Naive thymus-derived CD8-positive, alpha-beta T cell (primary cell): ENCODE measurements around the gene TNKS1BP1. TPM values are rescaled to one million over a fixed set of nuclear protein-coding genes. Genes with fewer than 3 reads are reported as not detected.
"Not testable (repeated sequence)": the region's sequence is repeated elsewhere in the genome, so short reads cannot be mapped to it uniquely, and the experiment has no call there.

Experiments used
- ATAC-seq, 2 donors: fragments of 150-1000 bp; cut with Tn5 transposase in 1 of 2; sonication (Bioruptor Pico), chemical (Tn5 transposase) in 1 of 2; 1 replicate in 1 of 2; 2 replicates in 1 of 2; pipeline ENCODE4 v1.10.0; 2021; ENCODE audit warnings: mild to moderate bottlenecking in 2 of 2, moderate library complexity in 2 of 2
- POLR2A ChIA-PET: fragments of 350-600 bp; sonication (Branson Sonifier 250); formaldehyde crosslinking; loops from one replicate; lab custom pipeline; 2021; ENCODE audit warnings: antibody characterized with exemption; lab: Charles Lee
- DNase-seq, 10 donors: peaks; one replicate each; pipeline versions ENCODE4 v3.0.0 to v3.0.0-alpha.2; 2020 to 2022
- H3K27ac Mint-ChIP-seq, 10 donors: one replicate each; pipeline ENCODE4 v1.8.0; 2020 to 2022; ENCODE audit warnings: mild to moderate bottlenecking in 10 of 10, mixed read lengths in 10 of 10, moderate library complexity in 4 of 10, inconsistent platforms in 1 of 10
- H3K27me3 Mint-ChIP-seq, 5 donors: one replicate each; pipeline ENCODE4 v1.8.0; 2021 to 2022; ENCODE audit warnings: mixed read lengths in 5 of 5
- H3K36me3 Mint-ChIP-seq, 3 donors: one replicate each; pipeline ENCODE4 v1.8.0; 2020 to 2022; ENCODE audit warnings: mixed read lengths in 3 of 3, mild to moderate bottlenecking in 2 of 3, inconsistent platforms in 1 of 3
- H3K4me1 Mint-ChIP-seq, 4 donors: one replicate each; pipeline ENCODE4 v1.8.0; 2021 to 2022; ENCODE audit warnings: mixed read lengths in 4 of 4
- H3K4me3 Mint-ChIP-seq, 10 donors: one replicate each; pipeline ENCODE4 v1.8.0; 2020 to 2022; ENCODE audit warnings: mild to moderate bottlenecking in 10 of 10, mixed read lengths in 10 of 10, moderate library complexity in 6 of 10, inconsistent platforms in 1 of 10
- H3K9me3 Mint-ChIP-seq, 9 donors: one replicate each; pipeline ENCODE4 v1.8.0; 2020 to 2022; ENCODE audit warnings: mixed read lengths in 9 of 9, mild to moderate bottlenecking in 3 of 9, inconsistent platforms in 1 of 9, moderate library complexity in 1 of 9
- polyA plus RNA-seq, 3 donors: library from polyadenylated mRNA; unstranded; fragments of 300-500 nt; fragmentation: Illumina TruSeq; gene quantifications; one replicate each; pipeline ENCODE4 v1.2.3, GENCODE V29; 2021
- total RNA-seq, 8 experiments: library from RNA in 2 of 8; stranded (reverse) in 2 of 8; gene quantifications; one replicate each; pipeline ENCODE4 v1.2.3 and lab custom pipeline; 2021 to 2026

Gene TNKS1BP1
- total and polyA plus RNA-seq, 5 experiments from 2014 or later = 0.97 to 20.9 (median 6.7) TPM

DNA sequence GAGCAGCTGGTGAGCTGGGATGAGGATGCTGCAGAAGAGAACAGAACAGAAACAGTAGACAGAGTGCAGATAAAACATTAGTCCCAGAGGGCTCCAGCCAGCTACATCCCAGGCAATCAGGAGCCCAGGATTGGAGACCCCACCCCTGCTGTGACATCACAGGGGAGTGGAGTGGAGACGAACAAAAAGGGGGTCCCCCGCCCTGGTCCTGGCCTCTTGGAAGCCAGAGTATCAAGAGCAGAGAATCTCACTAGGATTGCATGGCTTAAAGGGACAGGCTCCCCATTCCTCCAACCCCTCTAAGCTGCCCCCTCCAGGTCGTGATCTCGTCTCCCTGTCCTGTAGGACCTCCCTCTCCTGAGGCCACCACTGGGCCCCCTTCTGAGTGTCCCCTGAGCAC is 13.4 kb upstream of the TNKS1BP1 start, which contains the start of gene P2RX3:
Gene P2RX3 (plus strand): TSS at position 211 of the 400 bp plus-strand sequence. CDS start 199 bp downstream, outside the sequence.
- Mint-ChIP-seq H3K9me3 (no peaks in the 10 kb centered on the region), H3K4me3 (peak within 1 kb of the TSS in 6 of 10 donors; percentile 14 to 38 (median 33)), H3K27ac (peak within 1 kb of the TSS; percentile 37 to 99 (median 76)), H3K36me3 (peaks cover 0 to 8% (median 0%) of the 10 kb centered on the region in 3 donors), H3K4me1 (peaks cover 13 to 35% (median 30%) of the 10 kb centered on the region in 4 donors), H3K27me3 (no peaks in the 10 kb centered on the region)
- DNase-seq (no peak), ATAC-seq (no peak)
- POLR2A ChIA-PET = interaction anchor here (0.6 to 6.1 kb wide), 3 partner anchors 13 to 304 kb away, joined by 3 to 96 read pairs (median 5); partner anchors contain the start of genes RTN4RL2 and TNKS1BP1

DNA sequence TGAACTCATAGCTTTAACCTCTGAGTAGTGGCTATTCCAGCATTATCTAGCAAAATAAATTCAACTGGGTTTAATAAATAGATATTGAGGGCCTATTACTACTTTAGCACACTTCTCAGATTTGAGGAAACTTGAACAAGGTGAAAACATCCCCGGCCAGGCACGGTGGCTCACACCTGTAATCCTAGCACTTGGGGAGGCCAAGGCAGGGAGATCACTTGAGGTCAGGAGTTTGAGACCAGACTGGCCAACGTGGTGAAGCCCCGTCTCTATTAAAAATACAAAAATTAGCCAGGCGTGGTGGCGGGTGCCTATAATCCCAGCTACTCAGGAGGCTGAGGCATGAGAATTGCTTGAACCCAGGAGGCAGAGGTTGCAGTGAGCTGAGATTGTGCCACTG is 12.1 kb upstream of the TNKS1BP1 start:
- Mint-ChIP-seq H3K27ac (peak overlapping the region; percentile 95 to 100 (median 99)), H3K4me1 (peaks cover 13 to 36% (median 33%) of the 10 kb centered on the region in 4 donors), H3K36me3 (peaks cover 0 to 19% (median 0%) of the 10 kb centered on the region in 3 donors), H3K4me3 (peak overlapping the region in 8 of 10 donors; percentile 87 to 98 (median 92))
- POLR2A ChIA-PET = interaction anchor here (0.6 to 6.1 kb wide), 4 partner anchors 12 to 178 kb away, joined by 3 to 96 read pairs (median 6); partner anchors contain the start of gene TNKS1BP1
- H3K27me3 Mint-ChIP-seq, ATAC-seq, DNase-seq, H3K9me3 Mint-ChIP-seq: not testable (repeated sequence)

DNA sequence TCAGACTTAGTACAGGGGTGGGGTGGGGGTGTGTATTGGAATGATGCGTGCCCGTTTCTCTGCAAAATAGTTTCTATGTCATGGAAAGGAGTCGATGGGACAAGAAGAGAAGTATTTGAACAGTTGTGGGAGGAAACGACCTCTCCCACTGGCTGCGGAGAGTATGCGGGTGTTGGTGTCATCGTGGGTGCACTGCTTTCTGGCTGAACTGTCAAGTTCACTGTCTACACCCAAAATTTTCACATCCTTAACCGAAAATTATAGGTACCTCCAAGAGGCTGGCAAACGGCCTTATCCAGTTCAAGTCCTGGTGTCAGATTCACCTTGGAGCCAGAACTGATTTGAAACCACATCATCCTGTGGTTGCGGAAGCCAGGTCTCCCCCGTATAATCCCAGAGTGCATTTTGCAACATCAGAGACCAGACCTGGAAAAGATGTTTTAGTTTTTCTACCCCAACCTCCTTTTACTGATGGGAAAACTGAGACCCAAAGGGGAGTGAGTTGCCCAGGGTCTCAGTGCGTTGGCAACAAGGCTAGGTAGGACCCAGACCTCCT is 11.4 kb upstream of the TNKS1BP1 start:
- Mint-ChIP-seq H3K36me3 (peaks cover 3 to 26% (median 3%) of the 10 kb centered on the region in 3 donors), H3K4me1 (peaks cover 13 to 39% (median 33%) of the 10 kb centered on the region in 4 donors), H3K27me3 (no peaks in the 10 kb centered on the region), H3K4me3 (peak overlapping the region; percentile 87 to 98 (median 92)), H3K9me3 (no peaks in the 10 kb centered on the region), H3K27ac (peak overlapping the region; percentile 95 to 100 (median 99))
- DNase-seq (peak in 2 of 10 donors; percentile 31), ATAC-seq (peak; percentile 31 to 39)
- POLR2A ChIA-PET = interaction anchor here (0.8 to 6.1 kb wide), 7 partner anchors 12 to 1391 kb away, joined by 3 to 96 read pairs (median 5); partner anchors contain the start of genes TIMM10, TNKS1BP1 and UBE2L6

DNA sequence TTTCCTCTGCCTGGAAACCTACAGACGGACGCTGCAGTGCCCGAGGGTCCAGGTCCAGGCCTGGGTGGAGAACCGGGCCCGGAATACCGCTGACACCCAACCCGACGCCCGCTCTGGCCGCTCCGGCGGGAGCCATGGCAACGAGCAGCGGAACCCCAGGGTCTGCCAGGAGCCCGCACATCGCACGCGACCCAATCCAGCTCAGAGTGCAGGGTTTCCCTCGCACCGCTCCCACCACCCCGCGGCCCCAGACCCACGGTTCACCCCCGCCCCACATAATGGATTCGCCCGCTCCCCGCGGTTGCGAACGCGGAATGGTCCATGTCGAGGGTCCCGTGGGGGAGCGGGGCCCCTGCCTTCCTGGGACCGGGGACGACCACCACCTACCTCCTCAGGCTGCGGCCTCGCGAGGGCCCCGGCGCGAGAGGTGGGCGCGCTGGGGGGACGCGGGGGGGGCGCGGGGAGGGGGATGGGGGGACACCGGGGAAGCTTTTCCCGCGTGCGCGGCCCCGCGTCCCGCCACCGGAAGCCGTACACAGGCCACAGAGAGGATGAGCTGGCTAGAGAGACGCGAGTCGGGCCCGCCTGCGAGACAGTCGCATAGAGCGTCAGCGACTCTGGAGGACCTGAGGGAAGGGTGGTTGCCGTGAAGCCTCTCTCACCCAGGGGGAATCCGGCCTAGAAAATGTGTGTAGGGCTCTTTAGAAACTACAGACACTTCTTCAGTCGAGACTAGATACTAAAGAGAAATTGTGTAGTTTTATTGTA is 10.8 kb upstream of the TNKS1BP1 start, which contains the start of gene SSRP1:
Gene SSRP1 (minus strand): TSS at position 550 of the 768 bp plus-strand sequence. CDS start 771 bp downstream, outside the sequence.
- POLR2A ChIA-PET = interaction anchor here (0.8 to 6.1 kb wide), 11 partner anchors 11 to 1392 kb away, joined by 3 to 96 read pairs (median 4); partner anchors contain the start of genes MED19, SELENOH, SLC43A3 and TIMM10
- ATAC-seq = peak; percentile 97 to 98

DNA sequence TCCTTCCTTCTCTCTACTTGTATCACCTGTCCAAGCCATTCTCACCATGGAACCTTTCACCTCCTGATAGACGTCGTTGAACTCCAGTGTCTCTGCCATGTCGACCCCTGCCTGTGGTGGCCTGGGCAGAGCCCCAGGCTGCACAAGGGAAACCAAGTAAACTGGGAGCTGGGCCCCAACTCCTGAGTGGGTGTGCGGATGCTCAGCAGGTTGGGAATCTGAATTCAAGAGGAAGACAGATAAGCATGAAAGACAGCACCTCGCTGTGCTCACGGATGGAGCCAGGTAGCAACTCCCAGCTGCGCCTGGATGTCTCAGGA is 10.2 kb upstream of the TNKS1BP1 start:
- Mint-ChIP-seq H3K27me3 (no peaks in the 10 kb centered on the region), H3K36me3 (peaks cover 8 to 38% (median 8%) of the 10 kb centered on the region in 3 donors), H3K27ac (peak overlapping the region; percentile 95 to 100 (median 98)), H3K9me3 (no peaks in the 10 kb centered on the region), H3K4me3 (peak overlapping the region; percentile 87 to 98 (median 93)), H3K4me1 (peaks cover 17 to 39% (median 31%) of the 10 kb centered on the region in 4 donors)
- DNase-seq (no peak), ATAC-seq (no peak)
- POLR2A ChIA-PET = interaction anchor here (1.0 to 6.1 kb wide), 11 partner anchors 10 to 1392 kb away, joined by 3 to 96 read pairs (median 5); partner anchors contain the start of genes MED19, SELENOH, SLC43A3 and TIMM10

More for the DNA sequence above, 10.8 kb upstream of the TNKS1BP1 start, which contains the start of gene SSRP1:
- DNase-seq = peak; percentile 74 to 93 (median 84)
- Mint-ChIP-seq H3K27ac (peak within 1 kb of the TSS; percentile 95 to 100 (median 99)), H3K4me1 (peaks cover 13 to 39% (median 31%) of the 10 kb centered on the region in 4 donors), H3K4me3 (peak within 1 kb of the TSS; percentile 87 to 98 (median 93)), H3K36me3 (peaks cover 4 to 33% (median 8%) of the 10 kb centered on the region in 3 donors), H3K9me3 (no peaks in the 10 kb centered on the region), H3K27me3 (no peaks in the 10 kb centered on the region)

DNA sequence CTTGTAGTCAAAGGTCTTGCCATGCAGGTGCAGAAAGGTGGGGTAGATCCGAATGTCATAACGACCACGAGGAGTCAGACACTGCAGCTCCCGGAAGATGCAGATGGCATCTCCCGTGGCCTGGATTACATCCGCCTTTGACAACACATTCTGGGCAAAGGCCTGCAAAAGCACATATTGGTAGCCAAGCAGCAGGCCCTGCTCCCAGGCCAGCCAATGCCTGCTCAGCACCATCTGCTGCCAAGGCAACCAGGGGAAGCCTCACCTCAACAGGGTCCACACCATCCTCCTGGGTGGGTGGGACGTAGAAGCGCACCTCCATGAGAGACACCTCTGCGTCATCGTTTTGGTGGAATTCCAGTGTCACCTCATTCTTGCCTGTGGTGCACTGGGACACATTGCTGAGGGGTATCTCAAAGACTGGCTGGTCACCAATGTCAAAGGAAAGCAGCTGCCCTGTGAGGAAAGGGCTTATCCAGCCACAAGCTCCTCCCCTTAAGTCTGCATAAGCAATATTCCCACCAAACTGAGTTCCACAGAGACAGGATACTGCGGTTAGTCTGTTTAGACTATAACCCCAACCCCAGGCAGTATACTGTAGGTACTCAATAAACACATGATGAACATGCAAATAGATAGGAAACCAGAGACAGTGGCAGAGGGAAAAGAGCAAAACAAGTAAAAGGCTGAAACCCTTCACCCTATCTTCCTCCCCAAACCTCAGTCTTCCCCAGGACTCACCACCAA is 8.1 kb upstream of the TNKS1BP1 start:
- Mint-ChIP-seq H3K27me3 (no peaks in the 10 kb centered on the region), H3K4me3 (no peak overlapping the region), H3K9me3 (no peaks in the 10 kb centered on the region), H3K4me1 (peaks cover 20 to 41% (median 31%) of the 10 kb centered on the region in 4 donors), H3K36me3 (peaks cover 8 to 58% (median 16%) of the 10 kb centered on the region in 3 donors), H3K27ac (peak overlapping the region in 2 of 10 donors; percentile 24 to 61)
- POLR2A ChIA-PET = interaction anchor here (6.1 kb wide), 1 partner anchor 8 kb away, joined by 96 read pairs; the partner anchor contains the start of gene TNKS1BP1
- ATAC-seq (no peak), DNase-seq (no peak)

DNA sequence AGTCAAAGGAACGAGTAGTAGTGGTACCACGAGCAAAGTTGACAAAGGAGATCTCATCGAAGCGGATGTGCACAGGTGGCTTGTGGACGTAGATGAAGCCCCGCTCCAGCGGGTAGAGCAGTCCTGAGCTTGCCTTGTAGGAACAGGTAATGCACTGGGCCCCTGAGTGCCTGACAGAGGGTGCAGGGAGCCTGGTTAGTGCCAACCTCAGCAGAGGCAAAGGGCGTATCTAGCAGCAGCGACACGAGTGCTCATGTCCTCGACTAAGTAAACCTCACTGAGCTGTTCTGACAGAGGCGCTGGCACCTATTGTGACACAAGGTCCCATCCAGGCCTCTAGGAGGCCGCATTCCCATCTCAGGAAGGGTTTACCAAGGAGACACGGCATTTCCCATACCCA is 7.0 kb upstream of the TNKS1BP1 start:
- H3K4me3 Mint-ChIP-seq = no peak overlapping the region

DNA sequence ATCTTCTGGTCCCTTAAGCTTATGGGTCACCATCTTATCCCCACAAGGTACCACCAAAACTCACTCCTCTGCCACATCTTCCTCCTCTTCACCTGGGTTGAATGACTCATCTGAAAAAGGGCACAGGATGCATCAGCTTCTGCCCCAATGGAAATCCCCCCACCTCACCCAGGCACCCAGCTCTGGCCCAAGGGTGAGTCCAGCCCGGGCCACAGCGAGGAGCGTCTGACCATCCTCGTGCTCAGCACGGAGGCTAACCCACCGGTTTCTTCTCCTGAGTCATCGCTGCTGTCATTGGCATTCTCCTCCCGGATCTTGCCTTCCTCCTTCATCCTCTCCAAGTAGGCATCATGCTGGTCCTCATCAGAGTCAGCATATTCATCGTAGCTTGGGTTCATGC is 5.3 kb upstream of the TNKS1BP1 start:
- Mint-ChIP-seq H3K36me3 (peaks cover 8 to 77% (median 25%) of the 10 kb centered on the region in 3 donors), H3K27me3 (no peaks in the 10 kb centered on the region), H3K27ac (peak overlapping the region in 6 of 10 donors; percentile 19 to 82 (median 54)), H3K4me1 (peaks cover 35 to 45% (median 40%) of the 10 kb centered on the region in 4 donors), H3K4me3 (no peak overlapping the region), H3K9me3 (no peaks in the 10 kb centered on the region)
- no peak for DNase-seq
- POLR2A ChIA-PET = no interaction called here
- no peak for ATAC-seq

More for the DNA sequence above, 7.0 kb upstream of the TNKS1BP1 start:
- no peaks in the 10 kb centered on the region for H3K9me3 Mint-ChIP-seq
- no peak for DNase-seq
- peaks cover 8 to 70% (median 25%) of the 10 kb centered on the region in 3 donors for H3K36me3 Mint-ChIP-seq
- no peak for ATAC-seq
- no peaks in the 10 kb centered on the region for H3K27me3 Mint-ChIP-seq
- H3K27ac Mint-ChIP-seq = peak overlapping the region in 1 of 10 donors; percentile 32
- POLR2A ChIA-PET = interaction anchor here (0.9 kb wide), 1 partner anchor 12 kb away, joined by 3 read pairs; no protein-coding TSS in a partner anchor
- peaks cover 25 to 40% (median 37%) of the 10 kb centered on the region in 4 donors for H3K4me1 Mint-ChIP-seq

DNA sequence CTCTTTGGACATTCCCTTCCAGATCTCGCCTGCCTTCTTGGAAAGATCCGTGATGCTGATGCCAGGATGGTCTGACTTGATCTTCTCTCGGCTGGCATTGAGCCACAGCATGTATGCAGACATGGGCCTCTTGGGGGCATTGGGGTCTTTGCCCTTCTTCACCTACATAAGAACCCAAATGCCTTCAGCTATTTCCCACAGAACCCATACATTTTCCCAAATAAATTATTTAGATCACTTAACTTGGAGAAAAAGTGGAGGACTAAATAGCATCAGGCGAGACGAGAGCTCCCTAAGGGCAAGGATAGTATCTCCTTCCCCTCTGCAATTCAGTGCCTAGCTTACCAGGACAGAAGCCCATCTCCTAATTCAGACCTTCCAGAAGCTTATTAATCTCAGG is 3.0 kb upstream of the TNKS1BP1 start:
- POLR2A ChIA-PET = no interaction called here
- H3K4me1 Mint-ChIP-seq = peaks cover 34 to 41% (median 35%) of the 10 kb centered on the region in 4 donors
- ATAC-seq (no peak), DNase-seq (no peak)
- H3K9me3 Mint-ChIP-seq = no peaks in the 10 kb centered on the region
- no peaks in the 10 kb centered on the region for H3K27me3 Mint-ChIP-seq
- peak overlapping the region in 8 of 10 donors; percentile 26 to 98 (median 58) for H3K27ac Mint-ChIP-seq
- H3K36me3 Mint-ChIP-seq = peaks cover 8 to 65% (median 25%) of the 10 kb centered on the region in 3 donors
- peak overlapping the region in 7 of 10 donors; percentile 8 to 78 (median 17) for H3K4me3 Mint-ChIP-seq

DNA sequence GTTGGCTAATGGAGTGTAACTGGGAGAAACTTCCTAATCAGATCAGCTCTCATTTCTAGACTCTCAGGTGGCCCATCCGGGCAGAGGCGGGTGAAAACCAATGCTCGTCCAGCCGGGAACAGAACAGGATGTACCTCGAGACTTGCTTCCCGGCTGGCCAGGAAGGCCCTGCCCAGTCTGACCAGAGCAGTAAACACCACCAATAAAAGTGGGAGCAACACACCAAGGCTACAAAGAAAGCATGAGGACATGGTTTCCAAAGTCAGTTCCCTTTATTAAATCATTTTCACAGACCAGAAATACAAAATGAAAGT is 940 bp upstream of the TNKS1BP1 start:
- no peak for ATAC-seq
- Mint-ChIP-seq H3K9me3 (no peaks in the 10 kb centered on the region), H3K4me1 (peaks cover 39 to 52% (median 44%) of the 10 kb centered on the region in 4 donors), H3K4me3 (peak overlapping the region; percentile 82 to 95 (median 92)), H3K27me3 (no peaks in the 10 kb centered on the region), H3K27ac (peak overlapping the region; percentile 95 to 100 (median 98)), H3K36me3 (peaks cover under 1 to 46% (median 21%) of the 10 kb centered on the region in 3 donors)
- no peak for DNase-seq
- POLR2A ChIA-PET = interaction anchor here (0.8 to 4.8 kb wide), 7 partner anchors 10 to 416 kb away, joined by 3 to 96 read pairs (median 3); partner anchors contain the start of genes P2RX3, SELENOH, SSRP1 and TIMM10

DNA sequence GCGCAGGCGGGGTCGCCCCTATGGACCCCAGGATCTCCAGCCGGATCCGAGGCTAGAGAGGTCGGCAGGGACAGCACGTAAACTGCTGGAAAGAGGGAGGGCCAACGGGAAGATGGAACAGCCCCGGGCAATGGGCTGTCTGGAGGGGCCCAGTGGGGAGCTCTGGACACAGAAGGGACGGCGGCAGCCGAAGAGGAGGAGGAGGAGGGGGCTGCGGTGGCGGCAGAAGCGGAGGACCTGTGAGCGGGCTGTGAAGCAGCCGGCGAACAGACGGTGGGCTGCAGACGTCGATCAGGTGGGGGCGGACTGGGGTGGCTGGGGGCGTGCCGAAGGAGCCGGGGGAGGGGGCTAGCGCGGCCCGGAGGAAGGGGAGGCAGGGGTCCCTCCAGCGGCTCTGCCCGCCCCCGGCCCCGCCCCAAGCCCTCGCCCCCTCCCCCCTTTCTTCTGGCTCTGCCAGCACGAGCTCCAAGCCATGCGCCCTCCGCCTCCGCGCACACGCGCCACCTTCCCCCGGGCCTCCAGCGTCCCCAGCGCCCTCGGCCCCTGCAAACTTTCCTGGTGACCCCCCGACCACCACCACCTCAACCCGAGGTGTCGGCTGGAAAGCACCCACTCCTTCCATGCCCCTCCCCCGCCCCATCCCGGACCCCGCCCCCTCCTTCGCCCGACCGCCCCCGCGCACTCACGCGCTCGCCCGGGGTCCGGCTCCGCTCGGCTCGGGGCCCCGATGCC is 432 bp downstream of the TNKS1BP1 start:
- H3K36me3 Mint-ChIP-seq = peaks cover 0 to 34% (median 11%) of the 10 kb centered on the region in 3 donors
- POLR2A ChIA-PET = interaction anchor here (1.2 to 4.8 kb wide), 4 partner anchors 12 to 417 kb away, joined by 3 to 96 read pairs (median 4); partner anchors contain the start of genes P2RX3, SELENOH and SSRP1
- no peaks in the 10 kb centered on the region for H3K9me3 Mint-ChIP-seq
- peaks cover 39 to 51% (median 42%) of the 10 kb centered on the region in 4 donors for H3K4me1 Mint-ChIP-seq
- DNase-seq (peak in 3 of 10 donors; percentile 17 to 35 (median 33)), ATAC-seq (peak in 1 of 2 donors; percentile 6)
- no peaks in the 10 kb centered on the region for H3K27me3 Mint-ChIP-seq
- H3K27ac Mint-ChIP-seq = peak overlapping the region; percentile 37 to 98 (median 88)
- H3K4me3 Mint-ChIP-seq = peak overlapping the region; percentile 82 to 94 (median 88)
